HepG2 (cell line): ENCODE data around the gene PATE1.

ENCODE experiments used
- CREM ChIP-seq, 2 experiments: sonication (generic) in 1 of 2; formaldehyde crosslinking in 1 of 2; IDR thresholded peaks; 2 replicates each; pipeline versions ENCODE4 v1.4.0 to v1.6.1; 2016 to 2020; ENCODE audit warnings: antibody characterized with exemption in 1 of 2, mild to moderate bottlenecking in 1 of 2, missing genetic modification reagents in 1 of 2
- KLF6 ChIP-seq: IDR thresholded peaks from 2 replicates; pipeline ENCODE4 v1.8.0; 2016; ENCODE audit warnings: missing biosample characterization, missing genetic modification reagents
- LCORL ChIP-seq, 2 experiments: fragments of 450-650 bp in 1 of 2; sonication (generic) in 1 of 2; formaldehyde crosslinking in 1 of 2; IDR thresholded peaks; 2 replicates each; pipeline versions ENCODE4 v1.5.0 to v1.6.1; 2017 to 2020; ENCODE audit warnings: antibody characterized with exemption in 1 of 2, missing genetic modification reagents in 1 of 2
- U2AF1 ChIP-seq: fragments of 200-400 bp; formaldehyde crosslinking; optimal IDR thresholded peaks from 2 replicates; pipeline ENCODE3; 2017; ENCODE audit warnings: mild to moderate bottlenecking, low read depth, low read length
- ZNF512 ChIP-seq: sonication (generic); formaldehyde crosslinking; IDR thresholded peaks from 2 replicates; pipeline ENCODE4 v1.4.0; 2020; ENCODE audit warnings: mild to moderate bottlenecking, missing genetic modification reagents

- TF ChIP-seq KLF6 (no peak), CREM (IDR thresholded peaks at IDR 0.05) (no peak), CREM (CRISPR knock-in tag; IDR thresholded peaks at IDR 0.05) (no peak), ZNF512 (CRISPR knock-in tag) (no peak), LCORL (IDR thresholded peaks at IDR 0.05) (no peak), LCORL (CRISPR knock-in tag; IDR thresholded peaks at IDR 0.05) (no peak), U2AF1 (no peak)
Observed at GRCh38 chr11:125701858-125702621, 44.0 kb upstream of the PATE1 start.
